GM23248 (cell line): ENCODE measurements around the gene SLC17A1. TPM values are rescaled to one million over a fixed set of nuclear protein-coding genes. Genes with fewer than 3 reads are reported as not detected.

Experiments
- DNase-seq: peaks from one replicate; pipeline ENCODE4 v3.0.0-alpha.2; 2015
- H2AFZ ChIP-seq: fragments of 200-600 bp; sonication (generic); 2 replicates; pipeline ENCODE4 v1.6.1; 2016; ENCODE audit warnings: antibody characterized with exemption
- H3F3A ChIP-seq: fragments of 200-600 bp; sonication (generic); 2 replicates; pipeline ENCODE4 v1.6.1; 2016; ENCODE audit warnings: mild to moderate bottlenecking, antibody characterized with exemption, mixed run types; ENCODE audit not compliant: insufficient read depth
- H3K27ac ChIP-seq: fragments of 200-600 bp; sonication (generic); 2 replicates; pipeline ENCODE4 v1.5.1; 2016; ENCODE audit warnings: mild to moderate bottlenecking
- H3K27me3 ChIP-seq: fragments of 200-600 bp; sonication (generic); replicated peaks from 2 replicates; pipeline ENCODE4 v1.6.1; 2016; ENCODE audit warnings: mild to moderate bottlenecking; ENCODE audit not compliant: insufficient read depth
- H3K36me3 ChIP-seq: fragments of 200-600 bp; sonication (generic); 2 replicates; pipeline ENCODE4 v1.6.1; 2016; ENCODE audit warnings: low read depth, mild to moderate bottlenecking
- H3K4me1 ChIP-seq: fragments of 200-600 bp; sonication (generic); 2 replicates; pipeline ENCODE4 v1.6.1; 2016; ENCODE audit warnings: mild to moderate bottlenecking; ENCODE audit not compliant: insufficient read depth
- H3K4me2 ChIP-seq: fragments of 200-600 bp; sonication (generic); one replicate; pipeline ENCODE4 v1.6.1; 2016; ENCODE audit warnings: mild to moderate bottlenecking; ENCODE audit not compliant: unreplicated experiment
- H3K4me3 ChIP-seq: fragments of 200-600 bp; sonication (generic); 2 replicates; pipeline ENCODE4 v1.5.1; 2016; ENCODE audit warnings: mild to moderate bottlenecking
- H3K79me2 ChIP-seq: fragments of 200-600 bp; sonication (generic); 2 replicates; pipeline ENCODE4 v1.6.1; 2016; ENCODE audit warnings: mild to moderate bottlenecking; ENCODE audit not compliant: insufficient read depth
- H3K9ac ChIP-seq: fragments of 200-600 bp; sonication (generic); 2 replicates; pipeline ENCODE4 v1.6.1; 2016; ENCODE audit warnings: mild to moderate bottlenecking
- H3K9me2 ChIP-seq: fragments of 200-600 bp; sonication (generic); 2 replicates; pipeline ENCODE4 v1.6.1; 2016; ENCODE audit warnings: mixed run types, mild to moderate bottlenecking, moderate library complexity; ENCODE audit not compliant: insufficient read depth
- H3K9me3 ChIP-seq: fragments of 200-600 bp; sonication (generic); one replicate; pipeline ENCODE4 v1.6.1; 2017; ENCODE audit warnings: low read depth
- H4K20me1 ChIP-seq: fragments of 200-600 bp; sonication (generic); 2 replicates; pipeline ENCODE4 v1.6.0; 2016; ENCODE audit not compliant: insufficient read depth
- EZH2 ChIP-seq: fragments of 200-600 bp; sonication (generic); IDR thresholded peaks from 2 replicates; pipeline ENCODE4 v1.6.1; 2018; ENCODE audit warnings: antibody characterized with exemption, mild to moderate bottlenecking; ENCODE audit not compliant: insufficient read depth, poor library complexity, severe bottlenecking
- EZH2phosphoT487 ChIP-seq: fragments of 200-600 bp; sonication (generic); IDR thresholded peaks from 2 replicates; pipeline ENCODE4 v1.6.1; 2018; ENCODE audit warnings: antibody characterized with exemption, moderate library complexity, mild to moderate bottlenecking, low read depth; ENCODE audit not compliant: insufficient read depth
- WGBS, 2 experiments: methylation state at CpG; one replicate each; pipeline ENCODE4 v1.1.6; 2015 to 2017; ENCODE audit warnings: low lambda C conversion rate in 2 of 2, low coverage in 1 of 2; ENCODE audit errors: missing lambda C conversion rate in 2 of 2; 5-methylcytosine and 5-hydroxymethylcytosine counted together
- in situ Hi-C: fragments of 300-500 bp; cut with MboI; formaldehyde crosslinking; loops from 2 replicates; pipeline ENCODE4 v1.15.0; 2020
- polyA plus RNA-seq: library from polyadenylated mRNA; unstranded; fragments of >200 nt; fragmentation: Nextera tagmentation; extraction: Ambion mirVana; gene quantifications from 2 replicates; pipeline ENCODE4 v1.2.1, GENCODE V29; 2016
- total RNA-seq: library from RNA; depleted of rRNA; stranded (reverse); fragments of >200 nt; shearing (Covaris generic); gene quantifications from 2 replicates; pipeline ENCODE4 v1.2.3, GENCODE V29; 2014

The SLC17A1 gene
- total and polyA plus RNA-seq, 2 experiments from 2014 or later: not detected

DNA sequence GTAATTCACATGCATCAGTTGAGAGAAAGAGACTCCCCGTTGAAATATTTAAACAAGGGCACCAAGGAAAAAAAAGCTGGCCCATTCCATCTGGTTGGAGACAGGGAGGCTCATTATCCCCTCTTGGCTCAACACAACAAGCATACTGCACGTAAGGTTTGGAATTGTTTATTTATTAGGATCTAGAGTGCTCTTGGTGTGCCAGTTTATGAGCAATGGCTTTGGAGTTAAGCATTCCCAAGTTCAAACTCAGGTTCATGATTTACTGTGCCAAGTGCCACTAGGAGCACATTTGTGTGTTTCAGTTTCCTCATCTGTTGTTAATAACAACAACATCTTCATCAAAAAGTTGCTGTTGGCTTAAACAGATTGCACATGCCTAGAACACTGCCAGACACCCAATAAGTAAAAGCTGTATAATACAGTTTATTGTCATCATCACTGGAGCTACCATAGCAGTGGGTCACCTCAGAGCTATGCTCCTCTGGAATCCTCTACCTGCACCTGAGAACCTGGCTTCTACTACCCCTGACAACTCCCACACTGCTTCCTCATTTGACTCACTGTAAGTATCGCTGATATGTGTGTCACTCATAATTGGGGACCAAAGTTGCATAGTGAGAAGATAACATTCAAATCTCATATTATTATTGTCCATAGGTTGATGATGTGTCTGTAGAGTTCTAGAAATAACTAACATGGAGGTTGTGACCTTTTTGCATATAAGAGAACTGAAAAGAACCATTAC lies 36.8 kb upstream of the SLC17A1 start:
- Histone ChIP-seq H2AFZ (no peak overlapping the region), H3K79me2 (no peaks in the 10 kb centered on the region), H3K4me1 (no peaks in the 10 kb centered on the region), H4K20me1 (no peaks in the 10 kb centered on the region), H3K9ac (no peak overlapping the region), H3K27ac (no peak overlapping the region), H3K4me2 (no peak overlapping the region), H3K9me2 (no peaks in the 10 kb centered on the region), H3K27me3 (peaks cover 4% of the 10 kb centered on the region; the same call in 1 of the 2 replicates), H3K36me3 (no peaks in the 10 kb centered on the region), H3K9me3 (no peaks in the 10 kb centered on the region), H3F3A (no peaks in the 10 kb centered on the region), H3K4me3 (no peak overlapping the region)
- 12 to 17% methylated on average over 3 of the region's 3 CpGs for WGBS, 2 experiments
- TF ChIP-seq EZH2phosphoT487 (no peak), EZH2 (no peak)
- DNase-seq: no peak
- in situ Hi-C loops: no loop called here

DNA sequence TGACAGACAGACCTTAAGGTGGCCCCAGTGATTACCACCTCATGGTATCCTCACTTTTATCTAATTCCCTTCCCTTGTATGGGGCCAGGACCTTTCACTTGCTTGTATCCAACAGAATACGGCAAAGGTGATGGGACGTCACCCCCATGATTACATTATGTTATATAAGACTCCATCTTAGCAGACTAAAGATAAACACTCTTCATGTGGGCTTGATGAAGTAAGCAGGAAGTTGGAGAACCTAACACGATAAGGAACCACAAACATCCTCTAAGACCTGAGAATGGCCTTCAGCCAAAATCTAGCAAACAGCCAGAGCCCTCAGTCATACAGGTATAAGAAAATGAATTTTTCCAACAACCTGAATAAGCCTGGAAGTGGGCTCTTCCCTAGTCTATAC lies 34.2 kb upstream of the SLC17A1 start:
- no peaks in the 10 kb centered on the region for H3K79me2 ChIP-seq

DNA sequence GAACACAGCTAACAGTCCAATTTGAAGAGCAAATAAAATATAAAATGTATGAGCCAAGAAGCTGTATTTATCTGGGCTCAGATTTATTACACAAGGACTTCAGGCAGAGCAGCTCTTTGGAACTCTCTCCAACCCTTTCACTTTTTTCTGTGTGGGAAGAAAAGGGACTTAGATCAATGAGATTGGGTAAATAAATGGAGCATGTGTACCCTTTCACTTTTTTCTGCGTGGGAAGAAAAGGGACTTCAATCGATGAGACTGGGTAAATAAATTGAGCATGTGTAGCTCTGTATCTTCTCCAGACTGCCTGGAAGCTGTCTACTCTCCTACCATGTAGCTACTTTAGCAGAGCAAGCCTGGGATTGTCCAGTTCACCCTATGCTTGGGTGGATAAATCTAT lies 31.5 kb upstream of the SLC17A1 start:
- no peaks in the 10 kb centered on the region for H3K9me2 ChIP-seq
- no peak overlapping the region for H2AFZ ChIP-seq
- H3K27ac ChIP-seq: no peak overlapping the region
- TF ChIP-seq EZH2phosphoT487: no peak
- TF ChIP-seq EZH2: no peak
- DNase-seq: no peak
- no peaks in the 10 kb centered on the region for H3K9me3 ChIP-seq
- no peaks in the 10 kb centered on the region for H3K79me2 ChIP-seq
- WGBS, 2 experiments: 24 to 47% methylated on average over 2 of the region's 2 CpGs
- H3K4me3 ChIP-seq: no peak overlapping the region
- H4K20me1 ChIP-seq: no peaks in the 10 kb centered on the region
- peaks cover 4% of the 10 kb centered on the region; the same call in 1 of the 2 replicates for H3K27me3 ChIP-seq
- no peak overlapping the region for H3K4me2 ChIP-seq
- no peaks in the 10 kb centered on the region for H3K36me3 ChIP-seq
- no peaks in the 10 kb centered on the region for H3K4me1 ChIP-seq
- no peaks in the 10 kb centered on the region for H3F3A ChIP-seq
- in situ Hi-C loops: no loop called here
- H3K9ac ChIP-seq: no peak overlapping the region

More for the DNA sequence above, 34.2 kb upstream of the SLC17A1 start:
- DNase-seq: no peak
- no peak overlapping the region for H3K4me2 ChIP-seq
- H3K9me2 ChIP-seq: no peaks in the 10 kb centered on the region
- no peaks in the 10 kb centered on the region for H3K4me1 ChIP-seq
- no peaks in the 10 kb centered on the region for H3F3A ChIP-seq
- in situ Hi-C loops: no loop called here
- H4K20me1 ChIP-seq: no peaks in the 10 kb centered on the region
- no peak overlapping the region for H2AFZ ChIP-seq
- H3K27me3 ChIP-seq: peaks cover 4% of the 10 kb centered on the region; the same call in 1 of the 2 replicates
- H3K9me3 ChIP-seq: no peaks in the 10 kb centered on the region
- TF ChIP-seq EZH2: no peak
- no peak for TF ChIP-seq EZH2phosphoT487
- 50 to 54% methylated on average over 3 of the region's 3 CpGs for WGBS, 2 experiments
- H3K4me3 ChIP-seq: no peak overlapping the region
- H3K27ac ChIP-seq: no peak overlapping the region
- H3K9ac ChIP-seq: no peak overlapping the region
- no peaks in the 10 kb centered on the region for H3K36me3 ChIP-seq

DNA sequence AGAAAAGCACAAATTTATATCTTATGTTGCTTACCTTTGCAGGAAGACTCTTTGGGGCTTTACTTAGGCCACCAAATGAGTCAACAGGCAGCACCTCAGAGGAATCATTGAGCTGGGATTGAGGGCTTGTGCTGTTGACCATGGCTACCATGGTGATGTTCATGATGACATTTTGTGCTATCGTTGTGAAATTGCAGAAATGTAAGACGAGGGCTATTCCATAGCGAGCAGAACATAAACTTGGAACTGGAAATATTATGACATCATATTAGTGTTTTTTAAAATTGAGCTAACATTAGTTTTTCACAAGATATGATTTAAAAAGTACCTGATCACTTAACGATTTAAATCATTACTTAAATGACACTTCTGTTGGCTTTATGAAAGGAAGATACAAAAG lies 30.3 kb upstream of the SLC17A1 start:
- Histone ChIP-seq H3K27me3 (peaks cover 2% of the 10 kb centered on the region; the same call in 1 of the 2 replicates), H3K9me3 (no peaks in the 10 kb centered on the region), H3F3A (no peaks in the 10 kb centered on the region), H3K36me3 (no peaks in the 10 kb centered on the region), H2AFZ (no peak overlapping the region), H3K4me2 (no peak overlapping the region), H4K20me1 (no peaks in the 10 kb centered on the region), H3K27ac (no peak overlapping the region), H3K4me1 (no peaks in the 10 kb centered on the region), H3K9ac (no peak overlapping the region), H3K4me3 (no peak overlapping the region), H3K9me2 (no peaks in the 10 kb centered on the region), H3K79me2 (no peaks in the 10 kb centered on the region)
- DNase-seq: no peak
- in situ Hi-C loops: no loop called here
- no peak for TF ChIP-seq EZH2
- TF ChIP-seq EZH2phosphoT487: no peak
- WGBS, 2 experiments: 44 to 55% methylated on average over 4 of the region's 4 CpGs

DNA sequence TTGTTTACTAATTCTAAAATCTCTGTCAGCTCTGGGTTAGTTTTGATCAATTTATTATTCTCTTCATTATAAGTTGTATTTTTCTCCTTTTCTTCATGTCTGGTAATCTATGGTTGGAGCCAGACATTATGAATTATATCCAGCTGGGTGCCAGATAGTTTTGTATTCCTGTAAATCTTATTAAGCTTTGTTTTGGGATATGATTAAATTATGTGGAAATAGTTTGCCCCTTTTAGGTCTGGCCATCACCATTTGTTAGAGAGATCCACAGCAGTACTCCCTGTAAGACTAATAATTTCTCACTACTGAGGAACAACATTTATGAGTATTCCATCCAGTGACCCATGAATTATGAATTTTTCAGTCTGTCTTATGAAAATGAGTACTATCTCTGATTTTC lies 20.9 kb upstream of the SLC17A1 start:
- Histone ChIP-seq H3K4me1 (no peaks in the 10 kb centered on the region), H2AFZ (no peak overlapping the region), H3K27me3 (no peaks in the 10 kb centered on the region), H3K9me3 (no peaks in the 10 kb centered on the region), H3K9me2 (no peaks in the 10 kb centered on the region), H3K79me2 (no peaks in the 10 kb centered on the region), H3K4me2 (no peak overlapping the region), H4K20me1 (no peaks in the 10 kb centered on the region), H3K4me3 (no peak overlapping the region), H3F3A (no peaks in the 10 kb centered on the region), H3K36me3 (no peaks in the 10 kb centered on the region), H3K27ac (no peak overlapping the region), H3K9ac (no peak overlapping the region)
- in situ Hi-C loops: no loop called here
- no peak for TF ChIP-seq EZH2phosphoT487
- no peak for TF ChIP-seq EZH2
- no peak for DNase-seq
